K562 (cell line): ENCODE results near the gene TCF12.

Source experiments
- ARNT ChIP-seq, 2 experiments: fragments of 450-650 bp; IDR thresholded peaks; 2 replicates each; pipeline ENCODE4 v1.6.1; 2016; ENCODE audit warnings: mild to moderate bottlenecking in 1 of 2
- E2F4 ChIP-seq: sonication (generic); formaldehyde crosslinking; IDR thresholded peaks from 2 replicates; pipeline ENCODE4 v1.8.0; 2022; ENCODE audit warnings: mild to moderate bottlenecking, low read depth, missing genetic modification reagents
- FIP1L1 ChIP-seq: fragments of 200-400 bp; formaldehyde crosslinking; IDR thresholded peaks from 2 replicates; pipeline ENCODE4 v1.6.1; 2018; ENCODE audit warnings: mild to moderate bottlenecking, low read depth, low read length; ENCODE audit not compliant: poor library complexity, severe bottlenecking
- NFATC3 ChIP-seq: fragments of 450-650 bp; IDR thresholded peaks from 2 replicates; pipeline ENCODE4 v1.6.1; 2017; ENCODE audit warnings: mild to moderate bottlenecking
- POLR2A ChIP-seq: fragments of 450-650 bp; conservative IDR thresholded peaks from 2 replicates; pipeline ENCODE4 v1.6.1; 2016
- RFX5 ChIP-seq: IDR thresholded peaks from 2 replicates; pipeline ENCODE4 v1.6.1; 2011; ENCODE audit warnings: low read depth, mild to moderate bottlenecking, improper control_type of control experiment, low read length
- SRSF9 ChIP-seq: fragments of 200-400 bp; formaldehyde crosslinking; IDR thresholded peaks from 2 replicates; pipeline ENCODE4 v1.6.1; 2017; ENCODE audit warnings: low read depth, low read length, borderline replicate concordance
- YBX1 ChIP-seq: fragments of 450-650 bp; IDR thresholded peaks from 2 replicates; pipeline ENCODE4 v1.7.1; 2016; ENCODE audit warnings: mild to moderate bottlenecking
- ZFP36 ChIP-seq: fragments of 150-350 bp; IDR thresholded peaks from 2 replicates; pipeline ENCODE4 v1.6.1; 2018; ENCODE audit warnings: low read length, low read depth; ENCODE audit not compliant: partially characterized antibody
- TF ChIP-seq, protein P1 (sequence below): fragments of 250-450 bp; sonication (Bioruptor Pico); IDR thresholded peaks from 2 replicates; pipeline ENCODE4 v1.8.0; 2022; ENCODE audit warnings: moderate library complexity, mild to moderate bottlenecking, inconsistent platforms
- TF ChIP-seq, protein P2 (sequence below): sonication (generic); formaldehyde crosslinking; IDR thresholded peaks from 2 replicates; pipeline ENCODE4 v1.9.0; 2022; ENCODE audit warnings: mild to moderate bottlenecking, missing genetic modification reagents
- TF ChIP-seq, protein P3 (sequence below): fragments of 450-650 bp; formaldehyde crosslinking; IDR thresholded peaks from 2 replicates; pipeline ENCODE4 v1.4.0; 2022; ENCODE audit warnings: missing genetic modification characterization

- TF ChIP-seq, protein P1, sequence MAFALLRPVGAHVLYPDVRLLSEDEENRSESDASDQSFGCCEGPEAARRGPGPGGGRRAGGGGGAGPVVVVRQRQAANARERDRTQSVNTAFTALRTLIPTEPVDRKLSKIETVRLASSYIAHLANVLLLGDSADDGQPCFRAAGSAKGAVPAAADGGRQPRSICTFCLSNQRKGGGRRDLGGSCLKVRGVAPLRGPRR (CRISPR knock-in tag) = no peak
- no peak for TF ChIP-seq POLR2A
- no peak for TF ChIP-seq ARNT (IDR thresholded peaks at IDR 0.05)
- TF ChIP-seq YBX1 = no peak
- TF ChIP-seq, protein P2, sequence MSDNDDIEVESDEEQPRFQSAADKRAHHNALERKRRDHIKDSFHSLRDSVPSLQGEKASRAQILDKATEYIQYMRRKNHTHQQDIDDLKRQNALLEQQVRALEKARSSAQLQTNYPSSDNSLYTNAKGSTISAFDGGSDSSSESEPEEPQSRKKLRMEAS (CRISPR knock-in tag) = no peak
- no peak for TF ChIP-seq FIP1L1
- TF ChIP-seq ZFP36 = no peak
- no peak for TF ChIP-seq SRSF9
- TF ChIP-seq E2F4 (CRISPR knock-in tag) = no peak
- no peak for TF ChIP-seq RFX5
- TF ChIP-seq, protein P3, sequence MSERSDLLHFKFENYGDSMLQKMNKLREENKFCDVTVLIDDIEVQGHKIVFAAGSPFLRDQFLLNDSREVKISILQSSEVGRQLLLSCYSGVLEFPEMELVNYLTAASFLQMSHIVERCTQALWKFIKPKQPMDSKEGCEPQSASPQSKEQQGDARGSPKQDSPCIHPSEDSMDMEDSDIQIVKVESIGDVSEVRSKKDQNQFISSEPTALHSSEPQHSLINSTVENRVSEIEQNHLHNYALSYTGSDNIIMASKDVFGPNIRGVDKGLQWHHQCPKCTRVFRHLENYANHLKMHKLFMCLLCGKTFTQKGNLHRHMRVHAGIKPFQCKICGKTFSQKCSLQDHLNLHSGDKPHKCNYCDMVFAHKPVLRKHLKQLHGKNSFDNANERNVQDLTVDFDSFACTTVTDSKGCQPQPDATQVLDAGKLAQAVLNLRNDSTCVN = no peak
- TF ChIP-seq NFATC3 = no peak
These were observed 234.5 kb downstream of the TCF12 start for GRCh38 chr15:57152666-57153539.
